Measurements from ENCODE around the gene RFXANK. TPM values are rescaled to one million over a fixed set of nuclear protein-coding genes. Genes with fewer than 3 reads are reported as not detected.

The RFXANK gene
- total RNA-seq, 2 experiments from 2014 or later, result 105 to 114 TPM

DNA sequence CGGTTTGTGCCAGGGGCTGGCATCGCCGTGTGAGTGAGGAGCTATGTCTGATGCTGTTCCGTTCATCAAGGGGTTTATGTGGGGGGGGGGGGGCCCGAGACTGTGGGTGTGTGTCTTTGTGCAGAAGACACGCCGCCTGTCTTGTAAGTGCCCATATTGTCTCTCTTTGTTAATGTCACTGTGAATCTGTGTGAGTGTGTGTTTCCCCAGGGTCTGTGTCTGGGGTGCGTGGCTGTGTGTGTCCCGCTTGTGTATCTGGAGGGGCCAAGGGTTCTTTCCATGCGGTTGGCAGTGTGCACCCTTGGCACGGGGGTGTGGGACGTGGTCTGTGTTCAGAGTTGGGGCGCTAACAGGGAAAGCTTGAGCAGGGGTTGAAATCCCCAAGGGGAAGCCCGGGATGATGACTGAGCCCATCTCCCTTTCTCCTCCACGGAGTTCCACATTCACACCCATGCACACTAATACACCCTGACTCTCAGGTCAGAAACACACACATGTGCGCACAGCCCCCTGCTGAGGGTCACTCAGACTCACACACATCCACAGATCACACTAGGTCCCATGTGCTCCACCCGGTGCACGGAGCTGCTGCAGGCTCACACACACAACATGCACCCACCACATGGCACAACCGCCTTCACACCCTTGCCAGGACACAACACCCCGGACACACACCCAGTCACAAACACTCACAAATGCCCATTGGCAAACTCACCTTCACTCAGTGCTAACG is 21.5 kb downstream of the RFXANK start:
- CTCF ChIA-PET (ENCODE audit: unreplicated experiment), result no interaction called here

DNA sequence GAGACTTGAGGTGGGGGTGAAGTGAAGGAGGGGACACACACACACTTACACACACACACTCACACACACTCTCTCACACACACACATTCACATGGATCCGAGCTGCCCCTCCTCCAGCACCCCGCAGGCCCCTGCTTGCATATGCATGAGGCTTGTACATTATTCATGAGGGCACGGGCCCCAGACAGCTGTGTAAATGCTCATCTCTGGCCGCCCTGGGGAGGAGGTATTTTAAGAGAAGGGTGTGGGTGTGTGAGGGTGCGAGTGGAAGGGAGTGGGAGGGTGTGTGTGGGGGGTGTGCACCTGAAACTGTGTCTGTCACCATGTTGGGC is 22.1 kb downstream of the RFXANK start:
- no peak for DNase-seq (ENCODE audit: low spot score)
- H3K9me2 ChIP-seq (ENCODE audit: insufficient read depth, low read length), result no peaks in the 10 kb centered on the region
- no peaks in the 10 kb centered on the region for H3K36me3 ChIP-seq (ENCODE audit: insufficient read depth, low read length)
- H3K9me3 ChIP-seq (ENCODE audit: low read length), result no peaks in the 10 kb centered on the region
- POLR2A ChIA-PET, result interaction anchor here (0.7 kb wide), 1 partner anchor 16 kb away, joined by 5 read pairs; no protein-coding TSS in a partner anchor
- no TSS peak for BruUV-seq (replicated peaks)
- no peak overlapping the region for H3K4me2 ChIP-seq (ENCODE audit: low read length)
- no peaks in the 10 kb centered on the region for H3K4me1 ChIP-seq (ENCODE audit: insufficient read depth, low read length, poor library complexity, severe bottlenecking)
- H3K4me3 ChIP-seq (ENCODE audit: low read depth, low read length, poor library complexity, severe bottlenecking), result no peak overlapping the region
- H4K20me1 ChIP-seq (ENCODE audit: insufficient read depth, low read length), result no peaks in the 10 kb centered on the region
- H3K79me2 ChIP-seq (ENCODE audit: insufficient read depth, low read depth, low read length), result no peaks in the 10 kb centered on the region
- TF ChIP-seq EZH2phosphoT487 (IDR thresholded peaks at IDR 0.05; ENCODE audit: borderline replicate concordance, low read depth, low read length), result no peak
- TF ChIP-seq, protein P1, sequence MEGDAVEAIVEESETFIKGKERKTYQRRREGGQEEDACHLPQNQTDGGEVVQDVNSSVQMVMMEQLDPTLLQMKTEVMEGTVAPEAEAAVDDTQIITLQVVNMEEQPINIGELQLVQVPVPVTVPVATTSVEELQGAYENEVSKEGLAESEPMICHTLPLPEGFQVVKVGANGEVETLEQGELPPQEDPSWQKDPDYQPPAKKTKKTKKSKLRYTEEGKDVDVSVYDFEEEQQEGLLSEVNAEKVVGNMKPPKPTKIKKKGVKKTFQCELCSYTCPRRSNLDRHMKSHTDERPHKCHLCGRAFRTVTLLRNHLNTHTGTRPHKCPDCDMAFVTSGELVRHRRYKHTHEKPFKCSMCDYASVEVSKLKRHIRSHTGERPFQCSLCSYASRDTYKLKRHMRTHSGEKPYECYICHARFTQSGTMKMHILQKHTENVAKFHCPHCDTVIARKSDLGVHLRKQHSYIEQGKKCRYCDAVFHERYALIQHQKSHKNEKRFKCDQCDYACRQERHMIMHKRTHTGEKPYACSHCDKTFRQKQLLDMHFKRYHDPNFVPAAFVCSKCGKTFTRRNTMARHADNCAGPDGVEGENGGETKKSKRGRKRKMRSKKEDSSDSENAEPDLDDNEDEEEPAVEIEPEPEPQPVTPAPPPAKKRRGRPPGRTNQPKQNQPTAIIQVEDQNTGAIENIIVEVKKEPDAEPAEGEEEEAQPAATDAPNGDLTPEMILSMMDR (conservative IDR thresholded peaks at IDR 0.05; ENCODE audit: low read length), result no peak
- intact Hi-C loops (cut with micrococcal nuclease; ENCODE audit: unreplicated experiment), result no loop called here
- no peak overlapping the region for H2AFZ ChIP-seq (ENCODE audit: low read length)
- no peak overlapping the region for H3K27ac ChIP-seq (ENCODE audit: low read depth, low read length, poor library complexity, severe bottlenecking)
- CTCF ChIA-PET (ENCODE audit: unreplicated experiment), result no interaction called here

More for the DNA sequence above, 21.5 kb downstream of the RFXANK start:
- Histone ChIP-seq H4K20me1 (ENCODE audit: insufficient read depth, low read length) (no peaks in the 10 kb centered on the region), H3K36me3 (ENCODE audit: insufficient read depth, low read length) (no peaks in the 10 kb centered on the region), H3K9me2 (ENCODE audit: insufficient read depth, low read length) (no peaks in the 10 kb centered on the region), H3K4me2 (ENCODE audit: low read length) (no peak overlapping the region), H3K9me3 (ENCODE audit: low read length) (no peaks in the 10 kb centered on the region), H3K79me2 (ENCODE audit: insufficient read depth, low read depth, low read length) (no peaks in the 10 kb centered on the region), H3K27ac (ENCODE audit: low read depth, low read length, poor library complexity, severe bottlenecking) (no peak overlapping the region), H2AFZ (ENCODE audit: low read length) (no peak overlapping the region), H3K4me1 (ENCODE audit: insufficient read depth, low read length, poor library complexity, severe bottlenecking) (no peaks in the 10 kb centered on the region), H3K4me3 (ENCODE audit: low read depth, low read length, poor library complexity, severe bottlenecking) (no peak overlapping the region)
- no peak for TF ChIP-seq EZH2phosphoT487 (IDR thresholded peaks at IDR 0.05; ENCODE audit: borderline replicate concordance, low read depth, low read length)
- TF ChIP-seq, protein P1 (conservative IDR thresholded peaks at IDR 0.05; ENCODE audit: low read length), result no peak
- no TSS peak for BruUV-seq (replicated peaks)
- intact Hi-C loops (cut with micrococcal nuclease; ENCODE audit: unreplicated experiment), result no loop called here
- POLR2A ChIA-PET, result no interaction called here
- DNase-seq (ENCODE audit: low spot score), result no peak

DNA sequence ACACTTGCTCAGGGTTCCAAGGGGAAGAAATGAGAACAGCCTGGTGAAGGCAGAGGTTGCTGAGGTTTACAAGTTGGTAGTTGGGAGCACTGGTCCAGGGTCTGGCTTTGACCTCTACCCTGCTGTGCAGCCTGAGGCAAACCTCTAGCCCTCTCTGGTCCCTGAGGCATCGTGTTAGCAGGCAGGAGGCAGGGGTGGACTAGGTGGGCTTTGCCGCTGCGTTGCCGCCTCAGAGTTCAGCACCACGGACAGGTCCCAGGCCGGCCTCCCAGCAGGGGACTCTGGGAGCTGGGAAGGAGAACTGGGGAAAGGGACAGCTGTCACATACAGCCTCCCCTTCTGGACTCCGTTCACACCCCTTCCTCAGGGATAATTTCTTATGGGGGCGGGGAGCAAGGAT is 22.8 kb downstream of the RFXANK start:
- BruUV-seq (replicated peaks), result no TSS peak
- intact Hi-C loops (cut with micrococcal nuclease; ENCODE audit: unreplicated experiment), result no loop called here

More for the DNA sequence above, 22.8 kb downstream of the RFXANK start:
- POLR2A ChIA-PET, result interaction anchor here (0.7 kb wide), 1 partner anchor 15 kb away, joined by 5 read pairs; no protein-coding TSS in a partner anchor
- DNase-seq (ENCODE audit: low spot score), result peak; percentile 30
- Histone ChIP-seq H3K9me2 (ENCODE audit: insufficient read depth, low read length) (no peaks in the 10 kb centered on the region), H4K20me1 (ENCODE audit: insufficient read depth, low read length) (no peaks in the 10 kb centered on the region), H3K4me3 (ENCODE audit: low read depth, low read length, poor library complexity, severe bottlenecking) (no peak overlapping the region), H3K79me2 (ENCODE audit: insufficient read depth, low read depth, low read length) (no peaks in the 10 kb centered on the region), H3K9me3 (ENCODE audit: low read length) (no peaks in the 10 kb centered on the region), H3K27ac (ENCODE audit: low read depth, low read length, poor library complexity, severe bottlenecking) (no peak overlapping the region), H3K4me2 (ENCODE audit: low read length) (no peak overlapping the region), H3K36me3 (ENCODE audit: insufficient read depth, low read length) (no peaks in the 10 kb centered on the region), H3K4me1 (ENCODE audit: insufficient read depth, low read length, poor library complexity, severe bottlenecking) (no peaks in the 10 kb centered on the region), H2AFZ (ENCODE audit: low read length) (no peak overlapping the region)
- no peak for TF ChIP-seq EZH2phosphoT487 (IDR thresholded peaks at IDR 0.05; ENCODE audit: borderline replicate concordance, low read depth, low read length)
- TF ChIP-seq, protein P1 (conservative IDR thresholded peaks at IDR 0.05; ENCODE audit: low read length), result no peak
- CTCF ChIA-PET (ENCODE audit: unreplicated experiment), result no interaction called here
